Kidney (tissue), 22 donors: ENCODE results near the gene LPIN1. TPM values are rescaled to one million over a fixed set of nuclear protein-coding genes. Genes with fewer than 3 reads are reported as not detected.

Experiments
- DNase-seq, 5 donors: peaks; one replicate each; pipeline ENCODE4 v3.0.0-alpha.2; 2013 to 2020
- FAIRE-seq: peaks from 2 replicates; lab custom pipeline; 2012; peaks lifted over from hg19 to GRCh38; lab: Jason Lieb, UNC
- H3K27ac ChIP-seq, 2 donors: one replicate each; pipeline ENCODE4 v1.7.0; 2013; ENCODE audit warnings: low read depth in 2 of 2, low read length in 2 of 2, inconsistent platforms in 1 of 2
- H3K27me3 ChIP-seq: one replicate; pipeline ENCODE4 v1.7.1; 2013; ENCODE audit warnings: low read length, inconsistent platforms; ENCODE audit not compliant: control insufficient read depth, insufficient read depth
- H3K36me3 ChIP-seq, 3 donors: one replicate each; pipeline versions ENCODE4 v1.7.0 to v1.7.1; 2013; ENCODE audit warnings: low read length in 3 of 3, control low read depth in 1 of 3, inconsistent platforms in 1 of 3; ENCODE audit not compliant: insufficient read depth in 3 of 3, control insufficient read depth in 2 of 3
- H3K4me1 ChIP-seq, 3 donors: one replicate each; pipeline versions ENCODE4 v1.7.0 to v1.7.1; 2013; ENCODE audit warnings: low read length in 3 of 3, inconsistent platforms in 1 of 3, low read depth in 1 of 3; ENCODE audit not compliant: control insufficient read depth in 2 of 3, insufficient read depth in 2 of 3
- H3K4me3 ChIP-seq, 3 donors: one replicate each; pipeline versions ENCODE4 v1.7.0 to v1.8.1; 2013; ENCODE audit warnings: low read length in 3 of 3, control low read depth in 1 of 3, inconsistent platforms in 1 of 3
- H3K9ac ChIP-seq, 3 donors: one replicate each; pipeline versions ENCODE4 v1.7.0 to v1.7.1; 2013; ENCODE audit warnings: low read length in 3 of 3, control low read depth in 1 of 3, inconsistent platforms in 1 of 3
- H3K9me3 ChIP-seq, 3 donors: one replicate each; pipeline versions ENCODE4 v1.7.0 to v1.7.1; 2013; ENCODE audit warnings: low read length in 3 of 3, control low read depth in 1 of 3, inconsistent platforms in 1 of 3; ENCODE audit not compliant: control insufficient read depth in 2 of 3, insufficient read depth in 1 of 3
- CTCF ChIP-seq: IDR thresholded peaks from 3 replicates; pipeline ENCODE4 v1.5.1; 2012; ENCODE audit warnings: mild to moderate bottlenecking, moderate library complexity, borderline replicate concordance; ENCODE audit not compliant: insufficient read depth; ENCODE audit errors: extremely low read depth
- intact Hi-C: fragments of 100-400 bp; cut with DNase I; formaldehyde crosslinking; loops from one replicate; pipeline ENCODE4 v1.11.1; 2022
- long read RNA-seq, 10 donors: library from polyadenylated mRNA in 1 of 10; unstranded in 1 of 10; transcript quantifications; one replicate each; pipeline ENCODE4 v2.0.0 and lab custom pipeline, GENCODE V29; 2021 to 2026
- polyA plus RNA-seq: library from polyadenylated mRNA; stranded (reverse); fragments of 350-450 nt; fragmentation: Illumina TruSeq; extraction: RNeasy Lipid Tissue Mini Kit (QIAGEN cat#74804); gene quantifications from one replicate; pipeline ENCODE4 v1.2.3, GENCODE V29; 2014; ENCODE audit warnings: low read depth, low replicate concordance; ENCODE audit not compliant: insufficient read depth
- total RNA-seq: library from RNA; stranded (reverse); fragmentation: NEBNext Ultra II Directional; extraction: Animal tissue kit (Norgen Biotek cat#: 25700); gene quantifications from one replicate; pipeline ENCODE4 v1.2.1, GENCODE V29; 2021
- donor health status: control.
- donor health status: control.
- donor health status: control.
- donor health status: control.
- donor health status: control.
- donor health status: DM: yes; HTN: yes; CAD: no.
- donor health status: Normal renal cell carcinoma (clear cell type).

Gene LPIN1
- total RNA-seq (36.8 TPM), polyA plus RNA-seq (11.8 TPM)
- long read RNA-seq, donor 1, full-length matches to known transcripts, result 1 of 1 reads
- long read RNA-seq, donor 1, partial matches to known transcripts, result 0 of 1 reads
- long read RNA-seq, donor 1, other reads (novel, unspliced or antisense), result 0 of 1 reads
- long read RNA-seq, donor 2, full-length matches to known transcripts, result 1 of 8 reads
- long read RNA-seq, donor 2, partial matches to known transcripts, result 7 of 8 reads
- long read RNA-seq, donor 2, other reads (novel, unspliced or antisense), result 0 of 8 reads
- long read RNA-seq, donor 3, full-length matches to known transcripts, result 3 of 3 reads
- long read RNA-seq, donor 3, partial matches to known transcripts, result 0 of 3 reads
- long read RNA-seq, donor 3, other reads (novel, unspliced or antisense), result 0 of 3 reads
- long read RNA-seq, donor 4, full-length matches to known transcripts, result 1 of 10 reads
- long read RNA-seq, donor 4, partial matches to known transcripts, result 9 of 10 reads
- long read RNA-seq, donor 4, other reads (novel, unspliced or antisense), result 0 of 10 reads
- long read RNA-seq, donor 5, result 0 reads
- long read RNA-seq, donor 6, result 0 reads
- long read RNA-seq, donor 7, full-length matches to known transcripts, result 2 of 16 reads
- long read RNA-seq, donor 7, partial matches to known transcripts, result 7 of 16 reads
- long read RNA-seq, donor 7, other reads (novel, unspliced or antisense), result 7 of 16 reads
- long read RNA-seq, donor 8, full-length matches to known transcripts, result 2 of 2 reads
- long read RNA-seq, donor 8, partial matches to known transcripts, result 0 of 2 reads
- long read RNA-seq, donor 8, other reads (novel, unspliced or antisense), result 0 of 2 reads
- long read RNA-seq, donor 9, result 0 reads
- long read RNA-seq, donor 10, full-length matches to known transcripts, result 2 of 8 reads
- long read RNA-seq, donor 10, partial matches to known transcripts, result 6 of 8 reads
- long read RNA-seq, donor 10, other reads (novel, unspliced or antisense), result 0 of 8 reads

- FAIRE-seq (no peak), DNase-seq (peak; percentile 89 to 97 (median 95))
- Histone ChIP-seq H3K27me3 (no peaks in the 10 kb centered on the region), H3K9ac (peak within 1 kb of the TSS; percentile 13 to 74 (median 45)), H3K9me3 (no peaks in the 10 kb centered on the region), H3K4me1 (peaks cover 0 to 32% (median 0%) of the 10 kb centered on the region in 3 donors), H3K27ac (peak within 1 kb of the TSS; percentile 70 to 71), H3K4me3 (peak within 1 kb of the TSS; percentile 54 to 69 (median 62)), H3K36me3 (no peaks in the 10 kb centered on the region)
- TF ChIP-seq CTCF, result no peak
- intact Hi-C loops, result no loop called here
These were observed at the start of gene LPIN1 for GRCh38 chr2:11746376-11746806. LPIN1 (plus strand) TSS chr2:11746632; CDS start chr2:11765542, 18,910 bp downstream.

- Histone ChIP-seq H3K27ac (no peak overlapping the region), H3K9me3 (no peaks in the 10 kb centered on the region), H3K4me3 (no peak overlapping the region), H3K9ac (no peak overlapping the region), H3K4me1 (peaks cover 0 to 14% (median 10%) of the 10 kb centered on the region in 3 donors), H3K36me3 (no peaks in the 10 kb centered on the region), H3K27me3 (no peaks in the 10 kb centered on the region)
- FAIRE-seq (no peak), DNase-seq (no peak)
- intact Hi-C loops, result loop anchor here (10.0 kb wide), 1 partner anchor 78 kb away; no protein-coding TSS in a partner anchor
- TF ChIP-seq CTCF, result no peak
These were observed 49.7 kb upstream of the LPIN1 start for GRCh38 chr2:11696736-11697102.

- Histone ChIP-seq H3K9ac (no peak overlapping the region), H3K36me3 (no peaks in the 10 kb centered on the region), H3K27ac (peak overlapping the region in 1 of 2 donors; percentile 35), H3K4me3 (no peak overlapping the region), H3K27me3 (no peaks in the 10 kb centered on the region), H3K9me3 (no peaks in the 10 kb centered on the region), H3K4me1 (peaks cover 0 to 14% (median 10%) of the 10 kb centered on the region in 3 donors)
- no peak for TF ChIP-seq CTCF
- no peak for FAIRE-seq
- DNase-seq, result peak in 1 of 5 donors; percentile 92
- intact Hi-C loops, result loop anchor here (10.0 kb wide), 1 partner anchor 78 kb away; no protein-coding TSS in a partner anchor
These were observed 49.1 kb upstream of the LPIN1 start for GRCh38 chr2:11697103-11697871.
